Measurements from ENCODE around the gene KCNG3. TPM values are rescaled to one million over a fixed set of nuclear protein-coding genes. Genes with fewer than 3 reads are reported as not detected.

Gene KCNG3
- total RNA-seq, 1 experiment from 2014 or later, result not detected

DNA sequence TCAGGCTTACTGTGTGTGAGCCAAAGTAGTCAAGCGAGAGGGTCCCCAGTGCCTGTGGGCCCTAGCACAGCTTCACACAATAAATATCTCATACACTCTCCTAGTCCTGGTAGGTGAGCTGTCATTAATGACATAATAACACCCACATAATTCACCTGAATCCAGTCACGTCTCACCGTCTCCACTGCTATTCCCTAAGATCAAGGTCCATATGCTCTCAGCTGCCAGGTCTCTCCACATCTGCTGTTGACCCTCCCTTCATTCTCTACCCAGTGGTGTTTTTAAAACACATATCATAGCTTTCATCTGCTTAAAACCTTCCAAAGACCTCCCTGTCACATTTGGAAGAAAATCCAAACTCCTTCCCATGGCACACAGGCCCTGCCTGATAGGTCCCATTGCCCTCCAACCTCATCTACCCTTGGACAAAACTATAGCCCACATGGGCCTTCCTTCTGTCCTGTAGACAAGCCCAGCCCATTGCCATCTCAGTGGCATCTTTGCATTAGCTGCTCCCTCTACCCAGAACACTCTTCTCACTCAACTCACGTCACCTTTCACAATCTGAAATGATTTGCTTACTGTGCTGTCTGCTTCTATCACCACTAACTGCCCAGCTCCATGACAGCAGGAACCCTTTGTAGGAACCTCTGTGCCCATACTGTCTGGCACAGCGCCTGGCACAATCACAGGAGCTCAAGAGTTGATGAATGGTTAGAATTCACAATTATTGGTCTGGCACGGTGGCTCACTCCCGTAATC is 7.5 kb downstream of the KCNG3 start:
- no peak for DNase-seq (ENCODE audit: unreplicated experiment)
- intact Hi-C loops (cut with micrococcal nuclease), result no loop called here
- no peaks in the 10 kb centered on the region for H3K4me1 Mint-ChIP-seq (ENCODE audit: insufficient read depth, unreplicated experiment)
- no peaks in the 10 kb centered on the region for H3K27me3 Mint-ChIP-seq (ENCODE audit: insufficient read depth, unreplicated experiment)
- H3K36me3 Mint-ChIP-seq (ENCODE audit: insufficient read depth, unreplicated experiment), result no peaks in the 10 kb centered on the region
- ChIA-PET CTCF (interaction anchor here (1.1 kb wide), 1 partner anchor 10 kb away, joined by 4 read pairs; no protein-coding TSS in a partner anchor), POLR2A (no interaction called here)
- BruUV-seq (replicated peaks), result no TSS peak
- no peak overlapping the region for H3K4me3 Mint-ChIP-seq (ENCODE audit: unreplicated experiment)
- no peak overlapping the region for H3K27ac Mint-ChIP-seq (ENCODE audit: low read depth, unreplicated experiment)
- TF ChIP-seq, protein P1, sequence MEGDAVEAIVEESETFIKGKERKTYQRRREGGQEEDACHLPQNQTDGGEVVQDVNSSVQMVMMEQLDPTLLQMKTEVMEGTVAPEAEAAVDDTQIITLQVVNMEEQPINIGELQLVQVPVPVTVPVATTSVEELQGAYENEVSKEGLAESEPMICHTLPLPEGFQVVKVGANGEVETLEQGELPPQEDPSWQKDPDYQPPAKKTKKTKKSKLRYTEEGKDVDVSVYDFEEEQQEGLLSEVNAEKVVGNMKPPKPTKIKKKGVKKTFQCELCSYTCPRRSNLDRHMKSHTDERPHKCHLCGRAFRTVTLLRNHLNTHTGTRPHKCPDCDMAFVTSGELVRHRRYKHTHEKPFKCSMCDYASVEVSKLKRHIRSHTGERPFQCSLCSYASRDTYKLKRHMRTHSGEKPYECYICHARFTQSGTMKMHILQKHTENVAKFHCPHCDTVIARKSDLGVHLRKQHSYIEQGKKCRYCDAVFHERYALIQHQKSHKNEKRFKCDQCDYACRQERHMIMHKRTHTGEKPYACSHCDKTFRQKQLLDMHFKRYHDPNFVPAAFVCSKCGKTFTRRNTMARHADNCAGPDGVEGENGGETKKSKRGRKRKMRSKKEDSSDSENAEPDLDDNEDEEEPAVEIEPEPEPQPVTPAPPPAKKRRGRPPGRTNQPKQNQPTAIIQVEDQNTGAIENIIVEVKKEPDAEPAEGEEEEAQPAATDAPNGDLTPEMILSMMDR (IDR thresholded peaks at IDR 0.05; ENCODE audit: unreplicated experiment), result no peak
- H3K9me3 Mint-ChIP-seq (ENCODE audit: unreplicated experiment), result no peaks in the 10 kb centered on the region

DNA sequence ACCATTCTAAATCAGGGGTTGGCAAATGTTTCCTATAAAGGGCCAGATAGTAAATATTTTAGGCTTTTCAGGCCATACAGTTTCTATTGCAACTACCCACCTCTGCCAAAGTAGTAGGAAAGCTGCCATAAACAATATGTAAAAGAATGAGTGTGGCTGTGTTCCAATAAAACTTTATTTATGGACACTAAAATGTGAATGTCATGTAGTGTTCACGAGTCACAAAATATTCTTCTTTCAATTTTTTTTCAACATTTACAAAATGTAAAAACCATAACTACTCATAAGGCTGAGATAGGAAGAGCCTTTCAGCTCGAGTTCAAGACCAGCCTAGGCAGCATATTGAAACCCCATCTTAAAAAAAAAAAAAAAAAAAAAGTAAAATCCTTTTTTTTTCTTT is 13.4 kb downstream of the KCNG3 start:
- no peak overlapping the region for H3K27ac Mint-ChIP-seq (ENCODE audit: low read depth, unreplicated experiment)
- no TSS peak for BruUV-seq (replicated peaks)
- DNase-seq (ENCODE audit: unreplicated experiment), result no peak

DNA sequence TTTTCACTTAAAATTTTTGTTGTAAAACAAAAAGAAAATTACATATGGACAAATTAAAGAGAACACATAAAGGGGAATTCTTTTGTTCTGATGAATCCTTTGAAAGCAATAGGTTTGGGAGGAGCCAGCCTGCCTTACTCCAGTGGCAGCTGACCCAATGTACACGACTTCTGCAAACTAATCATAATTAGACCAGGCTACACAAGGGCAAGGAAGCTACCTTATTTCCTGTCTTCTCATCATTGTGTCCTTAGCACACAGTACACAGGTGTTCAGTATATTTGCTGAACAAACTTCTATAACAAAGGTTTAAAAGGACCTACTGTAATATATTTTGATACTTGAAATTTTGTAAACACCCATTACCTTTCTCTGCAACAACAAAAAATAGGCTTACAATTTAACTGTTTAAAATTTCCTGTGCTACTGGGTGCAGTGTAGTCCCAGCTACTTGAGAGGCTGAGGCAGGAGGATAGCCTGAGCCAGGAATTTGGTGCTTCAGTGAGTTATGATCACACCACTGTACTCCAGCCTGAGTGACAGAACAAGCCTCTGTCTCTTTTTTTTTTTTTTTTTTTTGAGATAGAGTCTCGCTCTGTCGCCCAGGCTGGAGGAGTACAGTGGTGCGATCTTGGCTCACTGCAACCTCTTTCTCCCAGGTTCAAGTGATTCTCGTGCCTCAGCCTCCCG is 18.9 kb downstream of the KCNG3 start:
- ChIA-PET POLR2A (no interaction called here), CTCF (interaction anchor here (0.6 to 0.7 kb wide), 2 partner anchors 622 to 1132 kb away, joined by 3 read pairs; no protein-coding TSS in a partner anchor)
- Mint-ChIP-seq H3K27me3 (ENCODE audit: insufficient read depth, unreplicated experiment) (no peaks in the 10 kb centered on the region), H3K27ac (ENCODE audit: low read depth, unreplicated experiment) (no peak overlapping the region), H3K4me3 (ENCODE audit: unreplicated experiment) (no peak overlapping the region), H3K4me1 (ENCODE audit: insufficient read depth, unreplicated experiment) (no peaks in the 10 kb centered on the region), H3K9me3 (ENCODE audit: unreplicated experiment) (no peaks in the 10 kb centered on the region), H3K36me3 (ENCODE audit: insufficient read depth, unreplicated experiment) (no peaks in the 10 kb centered on the region)
- no TSS peak for BruUV-seq (replicated peaks)
- DNase-seq (ENCODE audit: unreplicated experiment), result no peak
- TF ChIP-seq, protein P1 (IDR thresholded peaks at IDR 0.05; ENCODE audit: unreplicated experiment), result no peak
- intact Hi-C loops (cut with micrococcal nuclease), result no loop called here

More for the DNA sequence above, 13.4 kb downstream of the KCNG3 start:
- ChIA-PET POLR2A (no interaction called here), CTCF (interaction anchor here (1.2 kb wide), 1 partner anchor 17 kb away, joined by 4 read pairs; no protein-coding TSS in a partner anchor)
- intact Hi-C loops (cut with micrococcal nuclease), result no loop called here
- Mint-ChIP-seq H3K9me3 (ENCODE audit: unreplicated experiment) (no peaks in the 10 kb centered on the region), H3K36me3 (ENCODE audit: insufficient read depth, unreplicated experiment) (no peaks in the 10 kb centered on the region), H3K4me3 (ENCODE audit: unreplicated experiment) (no peak overlapping the region), H3K4me1 (ENCODE audit: insufficient read depth, unreplicated experiment) (no peaks in the 10 kb centered on the region), H3K27me3 (ENCODE audit: insufficient read depth, unreplicated experiment) (no peaks in the 10 kb centered on the region)
- TF ChIP-seq, protein P1 (IDR thresholded peaks at IDR 0.05; ENCODE audit: unreplicated experiment), result no peak

DNA sequence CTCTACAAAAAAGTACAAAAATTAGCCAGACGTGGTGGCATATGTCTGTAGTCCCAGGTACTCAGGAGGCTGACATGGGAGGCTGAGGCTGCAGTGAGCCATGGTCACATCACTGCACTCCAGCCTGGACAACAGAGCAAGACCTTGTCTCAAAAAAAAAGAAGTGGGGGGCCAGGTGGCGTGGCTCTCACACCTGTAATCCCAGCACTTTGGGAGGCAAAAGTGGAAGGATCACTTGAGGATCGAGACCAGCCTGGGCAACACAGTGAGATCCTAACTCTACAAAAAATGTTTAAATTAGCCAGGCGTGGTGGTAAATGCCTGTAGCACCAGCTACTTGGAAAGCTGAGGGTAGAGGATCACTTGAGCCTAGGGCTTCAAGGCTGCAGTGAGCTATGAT is 23.1 kb downstream of the KCNG3 start:
- Mint-ChIP-seq H3K4me3 (ENCODE audit: unreplicated experiment) (no peak overlapping the region), H3K27me3 (ENCODE audit: insufficient read depth, unreplicated experiment) (no peaks in the 10 kb centered on the region), H3K27ac (ENCODE audit: low read depth, unreplicated experiment) (no peak overlapping the region), H3K9me3 (ENCODE audit: unreplicated experiment) (no peaks in the 10 kb centered on the region), H3K4me1 (ENCODE audit: insufficient read depth, unreplicated experiment) (no peaks in the 10 kb centered on the region), H3K36me3 (ENCODE audit: insufficient read depth, unreplicated experiment) (no peaks in the 10 kb centered on the region)
- BruUV-seq (replicated peaks), result no TSS peak
- TF ChIP-seq, protein P1 (IDR thresholded peaks at IDR 0.05; ENCODE audit: unreplicated experiment), result no peak
- DNase-seq (ENCODE audit: unreplicated experiment), result no peak
- intact Hi-C loops (cut with micrococcal nuclease), result no loop called here
- CTCF ChIA-PET, result interaction anchor here (0.5 to 0.6 kb wide), 2 partner anchors 16 to 307 kb away, joined by 4 read pairs; no protein-coding TSS in a partner anchor
- POLR2A ChIA-PET, result no interaction called here
